GM19468 (cell line): ENCODE measurements around the gene RASAL3.
"Not testable (repeated sequence)": the region's sequence is repeated elsewhere in the genome, so short reads cannot be mapped to it uniquely, and the experiment has no call there.

Source experiments
- ATAC-seq: cut with Tn5 transposase; IDR thresholded peaks from one replicate; pipeline ENCODE4 v1.9.1; 2021; ENCODE audit warnings: mild to moderate bottlenecking, moderate library complexity, moderate number of reproducible peaks; ENCODE audit not compliant: unreplicated experiment; ENCODE audit errors: extremely low read depth

Gene RASAL3

DNA sequence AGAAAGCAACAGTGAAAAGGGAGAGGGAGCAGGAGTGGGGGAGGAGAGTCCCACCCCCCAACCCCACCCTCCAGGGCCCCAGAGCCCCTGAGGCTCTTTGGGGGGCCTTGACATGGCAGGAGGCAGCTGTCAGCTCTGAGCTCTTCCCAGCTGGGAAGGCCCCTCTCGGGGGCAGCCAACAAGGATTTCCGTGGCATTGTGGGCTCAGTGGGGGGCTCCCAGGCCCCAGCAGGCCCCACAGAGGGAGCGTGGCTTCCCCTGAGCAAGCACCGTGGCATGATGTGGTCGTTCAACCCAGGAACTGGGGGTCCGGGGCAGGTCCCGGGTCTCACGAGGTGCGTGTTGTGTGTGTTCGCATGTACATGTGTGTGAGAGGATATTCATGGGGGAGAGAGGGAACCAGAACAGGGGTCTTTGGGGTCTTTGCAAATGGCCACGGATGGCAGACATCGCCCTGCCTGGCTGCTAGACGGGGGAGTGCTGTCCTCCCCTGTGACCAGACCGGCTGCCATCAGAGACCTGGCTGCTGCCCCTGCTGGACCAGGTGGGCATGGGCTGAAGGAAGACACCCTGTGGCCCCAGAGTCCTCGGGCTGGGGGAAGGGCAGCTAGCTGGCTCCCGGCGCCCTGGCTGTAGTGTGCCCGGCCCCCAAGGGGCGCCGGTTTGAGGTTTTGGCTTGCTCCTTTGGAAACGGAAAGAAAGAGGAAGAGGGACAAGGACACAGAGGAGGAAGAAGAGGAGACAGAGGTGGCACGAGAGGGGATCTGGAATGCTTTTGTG, 41.9 kb downstream of the RASAL3 start:
- no peak for ATAC-seq

DNA sequence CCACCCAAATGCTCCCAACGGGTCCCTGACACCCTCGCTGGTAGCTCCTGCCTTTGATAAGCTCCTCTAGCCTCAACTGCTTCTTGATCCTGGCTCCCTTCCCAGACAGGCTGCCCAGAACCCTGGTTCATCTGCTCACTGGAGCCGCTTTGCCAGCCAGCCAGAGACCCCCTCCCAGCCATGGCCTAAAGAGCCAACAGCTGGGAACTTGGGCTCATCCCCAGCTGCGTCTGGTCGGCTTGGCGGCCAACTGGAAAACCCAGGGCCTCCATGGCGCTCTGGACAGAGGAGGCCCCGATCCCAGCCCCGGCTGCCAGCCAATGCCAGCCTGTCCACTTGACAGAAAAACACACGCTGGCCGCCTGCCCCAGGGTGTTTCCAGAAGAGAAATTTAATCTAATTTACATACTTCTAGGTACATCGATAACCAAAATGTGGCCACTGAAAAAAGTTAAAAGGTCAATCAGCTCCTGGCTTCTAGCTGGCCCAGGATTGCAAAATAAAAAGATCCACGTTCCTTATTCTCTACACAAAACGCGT, 42.6 kb downstream of the RASAL3 start:
- no peak for ATAC-seq

DNA sequence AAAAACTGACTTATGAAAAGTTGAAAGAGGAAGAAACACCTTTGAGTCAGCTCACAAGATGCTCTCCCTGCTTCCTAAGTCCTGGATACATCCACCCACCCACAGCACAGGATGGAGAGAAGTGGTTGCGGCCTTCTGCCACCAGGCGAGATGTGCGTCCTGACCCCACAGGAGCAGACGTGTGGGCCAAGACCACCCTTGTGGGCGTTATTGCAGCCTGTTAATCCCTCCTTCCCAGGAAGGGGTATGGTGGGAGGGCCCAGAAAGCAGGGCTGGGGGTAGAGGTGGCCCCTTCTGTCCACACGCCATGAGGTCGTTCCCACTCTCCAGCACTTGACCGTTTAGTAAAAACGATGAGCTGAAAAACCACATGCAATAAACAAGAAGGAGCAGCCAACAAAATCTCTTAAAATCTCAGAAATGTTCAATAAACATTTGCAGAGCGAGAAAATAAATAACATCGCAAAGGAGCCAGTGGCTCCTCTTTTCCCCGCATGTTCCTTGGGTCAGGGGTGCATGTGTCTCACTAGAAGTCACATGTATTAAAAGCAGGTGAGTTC, 43.1 kb downstream of the RASAL3 start:
- no peak for ATAC-seq

DNA sequence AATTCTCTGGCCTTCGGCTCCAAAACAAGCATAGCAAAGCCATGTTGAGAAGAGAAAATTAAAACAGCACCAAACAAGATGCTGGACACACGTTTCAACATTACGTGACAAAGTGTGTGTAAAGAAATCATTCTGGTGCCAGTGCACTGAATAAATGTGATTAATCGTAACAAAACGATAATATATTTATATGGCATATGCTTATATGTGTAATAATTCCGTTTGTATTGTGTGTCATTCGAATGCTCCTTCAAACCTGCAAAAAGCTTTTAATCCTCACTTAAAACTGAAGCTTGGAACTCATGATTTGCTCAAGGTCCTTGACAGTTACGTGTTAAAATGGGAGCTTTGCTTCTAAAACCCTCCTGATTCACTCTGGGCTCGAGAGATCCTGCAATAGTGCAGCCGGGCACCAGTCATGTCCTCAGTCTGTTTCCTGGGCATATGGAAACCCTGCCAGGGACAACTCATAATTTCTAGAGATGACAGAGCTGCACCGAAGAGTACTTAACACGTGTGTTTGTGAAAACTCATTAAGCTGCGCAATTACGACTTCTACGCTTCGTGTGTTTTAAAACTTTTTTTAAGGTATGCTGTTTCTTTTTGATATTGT, 44.8 kb downstream of the RASAL3 start:
- ATAC-seq = no peak

DNA sequence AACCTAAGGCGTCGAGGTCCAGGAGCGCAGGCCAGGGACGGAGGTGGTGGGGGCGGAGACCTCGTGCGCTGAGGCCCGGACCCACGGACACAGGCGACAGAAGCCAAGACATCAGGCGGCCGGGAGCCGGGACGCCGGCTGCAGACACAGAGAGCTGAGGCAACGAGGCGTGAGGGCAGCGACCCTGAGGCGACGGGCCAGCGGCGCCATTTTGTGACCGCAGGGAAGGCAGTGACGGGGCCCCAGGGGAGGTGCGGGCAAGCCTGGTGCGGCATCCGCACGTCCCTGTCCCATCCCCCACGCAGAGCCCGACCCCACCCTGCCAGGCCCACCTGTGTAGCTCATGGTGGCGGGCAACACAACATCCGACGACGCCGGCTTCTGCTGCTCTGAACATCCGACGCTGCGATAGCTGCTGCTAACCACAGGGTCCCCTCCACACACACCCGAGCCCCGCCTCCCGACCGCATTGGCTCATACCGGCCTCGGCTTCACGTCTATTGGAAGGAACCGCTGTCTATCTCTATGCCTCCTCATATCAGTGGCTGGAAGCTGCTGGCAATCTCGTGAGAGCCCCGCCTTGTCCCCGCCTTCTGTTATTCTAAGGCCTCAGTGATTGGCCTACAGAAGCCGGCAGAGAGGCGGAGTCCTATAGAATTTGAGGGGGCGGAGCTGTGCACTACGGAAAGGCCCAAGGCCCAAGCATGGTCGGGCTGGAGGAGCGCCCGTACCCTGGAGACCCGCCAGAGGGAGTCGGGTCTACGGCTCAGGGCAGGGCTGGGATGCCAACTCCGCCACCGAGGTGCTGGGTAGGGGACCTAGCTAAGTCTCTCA, 45.5 kb downstream of the RASAL3 start, which contains the start of gene AKAP8L:
TSS of gene AKAP8L (minus strand) at position 410 of the 834 bp plus-strand sequence. CDS start at position 345, 65 bp downstream.
- peak; percentile 91 for ATAC-seq

DNA sequence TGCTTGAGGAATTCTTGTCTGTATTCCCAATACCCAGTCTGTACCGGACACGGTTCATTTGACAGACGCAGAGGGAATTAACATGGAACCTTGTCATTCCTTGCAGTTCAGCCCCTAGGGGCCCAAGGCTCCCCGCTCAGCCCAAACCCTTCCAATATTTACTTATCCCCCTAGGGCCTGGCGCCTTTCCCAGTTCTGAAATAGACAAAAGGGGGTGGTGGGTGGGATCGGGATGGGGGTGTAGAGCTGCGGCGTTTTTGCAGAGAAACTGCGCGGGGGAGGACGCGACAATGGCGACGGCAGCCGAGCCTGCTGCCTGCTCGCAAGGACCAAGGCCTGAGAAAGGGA, 46.1 kb downstream of the RASAL3 start:
- ATAC-seq = no peak

DNA sequence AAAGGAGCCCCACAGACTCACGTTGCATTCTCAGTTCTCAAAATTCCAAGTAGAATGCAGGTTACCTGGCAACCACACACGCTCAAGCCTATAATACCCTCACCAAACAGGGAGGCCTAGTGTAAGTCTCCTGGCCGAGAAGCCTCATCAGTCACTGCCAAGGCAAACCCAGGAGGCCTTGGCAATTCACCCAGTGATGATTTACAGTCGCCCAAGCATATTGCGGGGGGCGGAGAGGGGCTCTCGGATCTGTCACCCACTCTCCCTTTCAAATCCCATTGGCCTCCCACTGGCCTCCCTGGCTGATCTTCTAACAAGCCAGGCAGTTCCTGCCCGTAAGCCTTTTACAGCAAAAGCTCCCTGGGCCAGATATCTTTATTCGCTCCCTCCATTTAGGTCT, 46.6 kb downstream of the RASAL3 start:
- ATAC-seq = no peak

DNA sequence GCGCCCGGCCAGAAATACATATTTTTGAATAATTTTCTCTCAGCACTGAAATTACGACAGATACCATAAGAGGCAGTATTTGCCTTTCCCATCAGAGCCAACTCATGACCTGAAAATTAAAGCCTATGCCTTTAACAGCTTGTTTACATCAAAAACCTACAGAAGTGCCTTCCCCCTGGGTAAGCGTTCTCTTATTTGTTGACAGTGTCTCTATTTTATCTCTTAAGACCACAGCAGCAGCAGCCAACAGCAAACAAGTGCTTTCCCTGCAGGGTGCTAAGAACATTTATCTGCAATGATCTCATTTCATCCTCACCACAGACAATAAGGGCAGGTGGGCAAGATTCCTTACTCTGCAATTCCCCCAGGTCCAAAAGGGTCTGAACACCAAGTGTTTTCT, 51.5 kb downstream of the RASAL3 start:
- no peak for ATAC-seq

DNA sequence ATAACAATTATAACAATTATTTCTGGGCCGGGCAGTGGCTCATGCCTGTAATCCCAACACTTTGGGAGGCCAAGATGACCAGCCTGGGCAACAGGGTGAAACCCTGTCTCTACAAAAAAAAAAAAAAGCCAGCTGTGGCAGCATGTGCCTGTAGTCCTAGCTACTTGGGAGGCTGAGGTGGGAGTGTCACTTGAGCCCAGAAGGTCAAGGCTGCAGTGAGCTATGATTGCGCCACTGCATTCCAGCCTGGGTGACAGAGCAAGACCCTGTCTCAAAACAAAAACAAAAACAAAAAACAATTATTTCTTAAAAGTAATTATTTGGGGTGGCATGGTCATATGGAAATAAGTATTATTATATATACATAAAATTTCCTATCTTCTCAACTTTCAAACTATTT, 53.0 kb downstream of the RASAL3 start:
- not testable (repeated sequence) for ATAC-seq

DNA sequence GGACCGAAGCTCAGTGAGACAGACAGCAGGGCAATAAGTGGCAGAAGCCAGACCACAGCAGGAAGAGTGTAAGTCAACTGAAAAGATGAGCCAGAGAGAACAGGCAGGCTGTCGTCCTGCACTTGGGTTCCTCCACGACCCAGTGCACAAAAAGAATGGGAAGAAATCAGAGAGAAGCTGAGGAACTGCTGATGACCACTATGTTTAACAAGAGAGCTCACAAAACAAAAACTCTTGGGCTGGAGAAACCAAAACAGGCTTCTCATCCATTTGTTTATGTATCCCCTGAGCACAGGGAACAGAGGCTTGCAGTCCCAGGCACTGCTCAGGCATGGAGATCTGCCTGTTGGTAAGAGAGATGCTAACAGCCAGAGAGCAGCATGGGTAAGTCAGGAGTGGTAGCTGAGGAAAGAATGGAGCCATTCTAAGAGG, 59.5 kb downstream of the RASAL3 start:
- ATAC-seq = no peak

DNA sequence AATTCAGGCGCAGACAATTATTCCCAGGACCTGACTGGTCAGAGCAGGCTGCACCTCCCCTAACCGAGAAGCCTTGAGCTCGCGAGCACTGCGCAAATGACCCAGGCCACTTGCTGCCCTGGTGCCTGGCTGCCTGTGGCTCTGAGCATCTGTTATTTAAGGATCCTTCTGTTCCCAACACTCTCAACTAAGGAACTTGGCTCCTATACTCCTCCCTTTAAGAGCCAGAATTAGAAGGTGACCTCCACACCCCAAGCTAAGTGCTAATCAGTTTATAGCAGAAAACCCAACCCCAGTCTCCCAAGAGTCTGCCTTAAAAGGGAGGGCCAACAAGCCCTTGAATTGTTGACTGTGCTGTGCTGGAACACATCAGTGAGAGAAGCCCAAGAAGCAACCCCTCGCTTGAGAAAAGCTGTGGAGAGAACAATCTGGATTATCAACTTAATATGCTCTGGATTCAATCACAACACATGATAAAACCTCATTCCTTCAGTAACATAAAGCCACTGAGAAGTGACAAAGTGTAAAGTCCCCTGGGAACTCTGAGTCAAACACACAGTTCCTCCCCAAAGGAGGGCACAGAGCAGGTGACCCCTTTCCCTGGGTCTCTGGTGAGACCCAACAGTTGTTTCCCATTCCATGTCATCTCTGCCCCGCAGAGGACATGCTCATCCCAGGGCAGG, 60.1 kb downstream of the RASAL3 start:
- ATAC-seq = no peak

DNA sequence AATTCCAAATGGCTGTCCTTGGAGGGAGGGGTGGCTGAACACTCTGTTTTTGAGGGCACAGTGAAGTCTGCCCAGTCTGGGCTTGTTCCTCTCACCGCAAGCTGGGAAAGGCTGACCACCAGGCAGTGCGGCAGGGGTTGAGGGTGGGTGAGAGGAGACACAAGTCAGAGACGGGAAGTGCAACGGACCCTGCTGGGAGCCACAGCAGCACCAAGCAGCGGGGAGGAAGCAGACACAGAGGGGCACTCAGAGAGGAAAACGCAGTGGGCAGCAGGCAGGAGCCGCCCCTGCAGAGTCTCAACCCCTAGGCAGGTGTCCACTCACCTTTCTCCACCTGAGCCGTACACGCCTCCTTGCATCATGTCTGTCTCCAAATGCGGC, 61.2 kb downstream of the RASAL3 start:
- no peak for ATAC-seq

DNA sequence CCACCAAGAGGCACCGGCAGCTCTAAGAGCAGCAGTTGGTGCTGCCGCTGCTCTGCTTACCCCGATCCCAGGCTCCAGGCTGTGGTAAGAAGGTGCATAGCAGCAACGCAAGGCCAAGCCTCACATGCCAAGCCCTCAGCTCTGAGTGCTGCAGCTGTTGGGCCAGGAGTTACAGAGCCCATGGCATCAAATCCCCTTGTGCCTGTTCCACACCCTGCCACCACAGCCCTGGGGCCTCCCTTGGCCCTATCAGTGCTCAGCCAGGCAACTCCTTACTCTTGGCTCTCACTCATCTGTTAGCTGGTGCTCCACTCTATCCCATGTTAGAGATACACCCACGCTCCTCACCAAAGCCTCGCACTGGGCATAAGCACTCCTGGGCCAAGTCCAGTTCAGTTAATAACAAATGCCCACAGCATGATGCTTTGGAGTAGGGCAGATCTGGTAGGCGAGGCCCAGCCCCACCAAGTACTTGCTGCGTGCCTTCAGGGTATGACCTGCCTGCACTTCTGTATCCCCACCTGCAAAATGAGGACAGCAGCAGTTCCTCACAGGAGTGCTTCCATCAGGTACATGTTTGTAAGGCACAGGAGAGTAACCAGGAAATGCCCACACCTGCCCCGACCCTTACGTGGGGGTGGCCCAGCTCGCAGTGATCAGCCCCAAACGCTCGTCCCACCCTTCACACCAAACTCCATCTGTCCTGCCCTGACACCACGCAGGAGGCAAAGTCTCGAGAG, 61.8 kb downstream of the RASAL3 start:
- no peak for ATAC-seq
